ENCODE measurements around the gene RILPL2.

- no peak for TF ChIP-seq ZBTB43 (CRISPR knock-in tag; conservative IDR thresholded peaks at IDR 0.05)
- no peak for TF ChIP-seq FLYWCH1 (CRISPR knock-in tag; IDR thresholded peaks at IDR 0.05)
- peak; percentile 52; the same call in 1 of the 2 replicates for TF ChIP-seq PATZ1 (CRISPR knock-in tag; IDR thresholded peaks at IDR 0.05)
- no peak; the same call in 1 of the 2 replicates for TF ChIP-seq ZNF790 (CRISPR knock-in tag; IDR thresholded peaks at IDR 0.05; ENCODE audit: borderline replicate concordance)
- no peak for TF ChIP-seq BRCA1 (CRISPR knock-in tag; IDR thresholded peaks at IDR 0.05)
- TF ChIP-seq ARID2 (CRISPR knock-in tag; IDR thresholded peaks at IDR 0.05; ENCODE audit: borderline replicate concordance) = no peak
- TF ChIP-seq TCF7L2 (IDR thresholded peaks at IDR 0.05; ENCODE audit: low read depth, low read length) = no peak
- TF ChIP-seq ZNF704 (CRISPR knock-in tag; IDR thresholded peaks at IDR 0.05; ENCODE audit: borderline replicate concordance) = peak; percentile 36; the same call in 1 of the 2 replicates
- TF ChIP-seq USF2 (IDR thresholded peaks at IDR 0.05; ENCODE audit: low read depth, low read length) = no peak
- TF ChIP-seq USF2 (CRISPR knock-in tag; IDR thresholded peaks at IDR 0.05; ENCODE audit: borderline replicate concordance) = no peak
- TF ChIP-seq NFATC3 (CRISPR knock-in tag; IDR thresholded peaks at IDR 0.05) = no peak
- no peak for TF ChIP-seq ZNF839 (CRISPR knock-in tag; IDR thresholded peaks at IDR 0.05; ENCODE audit: borderline replicate concordance)
Measured at GRCh38 chr12:123436017-123436964, at the start of gene RILPL2.

All from HepG2 (cell line).